ENCODE data around the gene MT1G.
A peak's percentile ranks its signal among the peaks of the same experiment; 100 is the strongest.
"Not testable (repeated sequence)": the region's sequence is repeated elsewhere in the genome, so short reads cannot be mapped to it uniquely, and the experiment has no call there.

Gene MT1G

DNA sequence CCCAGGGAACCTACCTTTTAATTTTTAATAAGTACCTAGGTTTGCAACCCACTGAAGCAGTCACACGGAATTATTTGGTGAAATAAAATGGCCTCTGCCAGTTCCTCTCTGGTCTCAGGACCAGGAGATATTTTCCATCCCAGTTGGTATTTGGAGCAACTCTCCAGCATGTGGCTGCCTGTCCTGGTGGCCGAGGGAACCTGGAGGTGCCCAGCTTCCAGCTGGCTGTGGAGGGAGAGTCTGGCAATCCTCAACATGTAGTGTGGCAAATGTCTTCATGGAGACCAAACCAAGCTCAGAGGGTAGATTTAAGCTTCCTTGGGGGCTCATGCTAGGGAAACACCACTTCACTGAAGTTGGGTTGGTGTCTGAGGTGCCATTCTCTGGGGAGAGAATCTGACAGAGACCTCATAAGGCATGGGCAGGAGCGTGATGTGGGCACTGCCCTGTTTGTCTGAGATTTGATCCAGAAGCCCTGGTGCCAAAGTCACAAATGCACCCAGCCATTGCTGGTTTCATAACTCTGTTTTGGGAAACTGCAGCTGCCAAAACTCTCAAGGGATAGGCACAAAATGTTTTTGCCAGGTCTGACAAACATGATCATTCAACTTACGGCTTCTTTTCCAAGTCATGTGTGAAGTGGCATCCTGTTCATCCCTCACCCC is 17.2 kb upstream of the MT1G start:
- no peak for DNase-seq (ENCODE audit: low read depth)

DNA sequence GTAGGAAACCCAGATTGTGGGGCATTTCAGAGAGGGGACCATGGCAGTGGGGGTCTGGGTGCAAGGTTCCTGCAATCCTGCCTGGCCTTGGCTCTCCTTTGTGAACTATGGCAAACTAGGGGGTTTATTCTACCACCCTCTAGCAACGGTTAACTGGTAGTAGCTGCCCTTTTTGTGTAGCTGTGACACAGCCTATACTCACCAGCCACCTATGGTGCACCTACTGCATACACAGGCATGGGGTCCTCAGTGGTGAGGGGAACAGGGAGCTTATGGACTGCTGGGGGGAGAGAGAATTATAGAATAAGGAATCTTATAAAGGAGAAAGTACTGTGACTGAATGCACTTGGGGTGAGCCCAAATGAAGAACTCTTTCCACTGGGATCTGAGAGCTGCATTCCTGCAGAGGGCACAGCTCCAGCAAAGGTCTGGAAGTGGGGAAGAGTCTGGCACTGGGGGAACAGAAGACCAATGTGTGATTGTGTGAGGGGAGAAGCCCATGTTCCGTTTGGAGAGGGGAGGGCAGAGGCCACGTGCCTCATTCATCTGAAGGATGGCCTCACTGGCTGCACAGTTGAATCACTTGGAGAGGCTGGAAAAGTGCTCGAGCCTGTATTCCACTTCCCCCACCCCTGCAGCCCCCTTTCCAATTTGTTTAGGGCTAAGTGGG is 16.5 kb upstream of the MT1G start:
- DNase-seq (ENCODE audit: low read depth) = no peak

DNA sequence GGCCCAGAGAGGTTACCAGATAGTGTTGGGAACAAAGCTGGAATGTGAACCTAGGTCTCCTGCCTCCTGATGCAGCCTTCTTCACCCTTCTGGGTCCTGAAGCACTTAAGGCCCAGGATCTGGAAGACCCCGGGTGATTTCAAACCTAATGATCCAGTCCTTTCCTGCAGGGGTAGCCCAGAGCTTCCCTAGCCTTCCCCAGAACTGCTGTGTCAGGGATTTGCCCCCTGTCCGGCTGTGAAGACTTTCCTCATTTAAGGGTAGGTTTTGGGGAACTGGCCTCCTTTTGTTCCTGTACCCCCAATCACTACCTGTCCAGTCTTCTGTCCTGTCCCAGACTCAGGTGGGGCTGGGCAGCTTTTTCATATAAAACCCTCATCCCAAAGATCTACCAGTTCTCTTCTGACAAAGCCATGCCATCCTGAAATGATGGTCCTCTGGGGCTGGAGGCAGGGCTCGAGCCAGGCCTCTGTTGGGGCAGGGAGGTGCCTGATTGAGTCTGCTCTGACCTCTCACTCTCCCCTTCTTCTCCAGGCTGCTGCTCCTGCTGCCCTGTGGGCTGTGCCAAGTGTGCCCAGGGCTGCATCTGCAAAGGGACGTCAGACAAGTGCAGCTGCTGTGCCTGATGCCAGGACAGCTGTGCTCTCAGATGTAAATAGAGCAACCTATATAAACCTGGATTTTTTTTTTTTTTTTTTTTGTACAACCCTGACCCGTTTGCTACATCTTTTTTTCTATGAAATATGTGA is 15.7 kb upstream of the MT1G start:
- no peak for DNase-seq (ENCODE audit: low read depth)

DNA sequence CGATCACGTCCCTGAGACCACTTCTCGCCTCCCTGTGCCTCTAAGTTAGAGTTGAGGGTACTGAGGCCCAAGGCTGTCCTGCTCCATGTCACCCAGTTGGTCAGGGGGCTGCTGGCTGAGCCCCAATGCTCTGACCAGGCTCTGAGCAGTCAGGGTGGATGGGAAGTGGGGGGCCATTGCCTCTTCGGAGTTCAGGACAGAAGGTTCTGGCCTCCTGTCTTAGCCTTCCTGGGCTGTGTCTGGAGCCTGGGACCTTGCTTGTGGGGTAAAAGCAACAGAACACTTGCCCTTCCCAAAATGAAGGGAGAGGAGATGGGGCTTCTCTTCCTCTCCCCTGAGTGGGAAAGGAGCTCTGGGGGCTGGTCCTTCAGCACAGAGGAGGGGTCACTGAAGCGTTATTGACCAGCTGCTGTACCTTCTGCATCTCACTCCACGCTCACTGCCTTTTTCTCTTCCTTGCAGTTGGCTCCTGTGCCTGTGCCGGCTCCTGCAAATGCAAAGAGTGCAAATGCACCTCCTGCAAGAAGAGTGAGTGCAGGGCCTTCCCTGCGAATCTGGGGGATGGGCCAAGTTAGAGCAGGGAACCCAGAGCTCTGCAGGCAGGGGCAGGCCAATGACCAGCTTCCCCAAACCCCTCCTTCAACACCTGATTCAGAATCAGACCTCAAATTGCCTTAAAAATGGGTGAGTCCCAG is 15.0 kb upstream of the MT1G start:
- no peak for DNase-seq (ENCODE audit: low read depth)

DNA sequence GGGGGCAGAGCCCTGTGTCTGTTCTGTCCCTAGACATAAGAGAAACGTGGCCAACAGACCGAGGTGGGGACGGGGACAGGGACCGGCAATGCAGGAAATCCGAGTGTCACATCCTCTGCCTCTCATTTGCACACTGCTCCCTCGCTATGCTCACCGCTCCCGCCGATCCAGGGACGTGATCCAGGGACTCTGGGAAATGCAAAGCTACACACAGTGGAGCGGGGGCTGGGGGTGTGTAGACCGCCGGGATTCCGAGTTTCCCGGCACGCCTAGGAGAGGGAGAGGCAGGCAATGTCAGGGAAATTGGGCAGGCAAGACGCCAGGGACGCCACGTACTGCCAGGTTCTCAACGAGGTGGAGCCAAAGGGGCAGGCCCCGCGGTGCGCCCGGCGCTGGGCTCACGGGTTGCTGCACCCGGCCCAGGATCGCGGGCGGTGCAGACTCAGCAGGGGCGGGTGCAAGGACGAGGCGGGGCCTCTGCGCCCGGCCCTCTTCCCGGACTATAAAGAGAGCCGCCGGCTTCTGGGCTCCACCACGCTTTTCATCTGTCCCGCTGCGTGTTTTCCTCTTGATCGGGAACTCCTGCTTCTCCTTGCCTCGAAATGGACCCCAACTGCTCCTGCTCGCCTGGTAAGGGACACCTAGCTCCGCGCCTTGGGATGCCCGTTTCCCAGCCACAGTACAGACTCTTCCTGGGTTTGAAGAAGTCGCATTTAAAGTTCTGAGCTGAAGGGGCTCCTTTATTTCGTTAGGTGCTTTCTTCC is 14.3 kb upstream of the MT1G start, which contains the start of gene MT1X:
Gene MT1X, plus strand, starts transcription at position 532 of the 764 bp plus-strand sequence. Its CDS starts 71 bp downstream, at position 603.
- peak; percentile 81 for DNase-seq (ENCODE audit: low read depth)

DNA sequence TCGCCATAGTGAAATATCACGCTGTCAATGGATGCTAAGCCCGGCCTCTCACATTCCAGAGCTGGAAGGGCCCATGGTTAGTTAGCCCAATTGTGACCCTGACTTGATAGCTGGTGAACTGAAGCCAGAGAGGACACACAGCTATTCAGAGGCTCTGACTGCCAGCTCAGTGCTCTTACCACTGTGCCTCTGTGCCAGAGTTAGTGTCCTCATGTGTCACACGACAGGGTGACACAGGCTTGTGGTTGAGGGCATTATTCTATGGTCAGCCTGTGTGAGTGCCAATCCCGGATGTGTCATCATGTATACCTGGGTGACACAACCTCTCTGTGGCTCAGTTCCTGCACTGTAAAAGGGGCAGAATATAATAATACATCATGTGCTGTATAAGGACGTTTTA is 12.0 kb upstream of the MT1G start:
- no peak for DNase-seq (ENCODE audit: low read depth)

DNA sequence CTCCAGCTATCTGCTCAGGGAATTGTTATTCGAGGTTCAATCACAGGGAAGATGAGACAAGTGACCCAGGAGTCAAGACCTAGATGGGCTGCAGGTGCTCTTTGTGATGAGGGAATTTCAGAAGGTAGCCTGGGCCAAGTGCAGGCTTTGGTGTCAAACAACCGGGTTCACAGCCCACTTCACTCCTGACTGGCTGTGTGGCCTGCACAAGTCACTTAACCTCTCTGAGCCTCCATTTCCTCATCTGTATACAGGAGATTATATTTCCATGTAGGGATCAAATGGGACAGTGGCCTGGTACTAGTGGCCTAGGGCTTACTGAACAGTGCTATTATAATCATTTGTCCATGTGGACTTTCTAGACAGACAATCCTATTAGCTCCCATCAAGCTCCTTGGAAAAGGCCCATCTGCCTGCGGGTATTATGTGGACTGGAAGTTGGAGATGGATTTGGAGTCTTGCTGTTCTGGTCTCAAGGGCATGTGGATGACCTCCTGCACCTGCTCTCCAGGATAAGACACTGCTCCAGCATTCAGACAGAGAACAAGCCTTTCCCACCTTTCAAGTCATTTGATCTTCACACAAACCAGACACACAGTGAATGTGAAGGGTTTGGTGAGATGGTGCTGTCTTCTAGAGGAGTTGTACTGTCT is 11.3 kb upstream of the MT1G start:
- DNase-seq (ENCODE audit: low read depth) = no peak

DNA sequence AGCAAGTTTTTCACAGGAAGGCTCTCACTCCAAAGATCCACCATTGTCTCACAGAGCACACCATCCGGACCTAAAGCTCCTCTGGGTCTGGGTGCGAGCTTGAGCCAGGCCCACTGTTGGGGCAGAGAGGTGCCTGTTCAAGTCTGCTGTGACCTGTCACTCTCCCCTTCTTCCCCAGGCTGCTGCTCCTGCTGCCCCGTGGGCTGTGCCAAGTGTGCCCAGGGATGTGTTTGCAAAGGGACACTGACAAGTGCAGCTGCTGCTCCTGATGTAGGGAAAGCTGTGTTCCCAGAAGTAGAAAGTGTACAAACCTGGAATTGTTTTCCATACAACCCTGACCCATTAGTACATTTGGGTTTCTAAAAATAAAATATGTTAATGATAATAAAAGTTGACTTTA is 9.6 kb upstream of the MT1G start:
- no peak for DNase-seq (ENCODE audit: low read depth)

DNA sequence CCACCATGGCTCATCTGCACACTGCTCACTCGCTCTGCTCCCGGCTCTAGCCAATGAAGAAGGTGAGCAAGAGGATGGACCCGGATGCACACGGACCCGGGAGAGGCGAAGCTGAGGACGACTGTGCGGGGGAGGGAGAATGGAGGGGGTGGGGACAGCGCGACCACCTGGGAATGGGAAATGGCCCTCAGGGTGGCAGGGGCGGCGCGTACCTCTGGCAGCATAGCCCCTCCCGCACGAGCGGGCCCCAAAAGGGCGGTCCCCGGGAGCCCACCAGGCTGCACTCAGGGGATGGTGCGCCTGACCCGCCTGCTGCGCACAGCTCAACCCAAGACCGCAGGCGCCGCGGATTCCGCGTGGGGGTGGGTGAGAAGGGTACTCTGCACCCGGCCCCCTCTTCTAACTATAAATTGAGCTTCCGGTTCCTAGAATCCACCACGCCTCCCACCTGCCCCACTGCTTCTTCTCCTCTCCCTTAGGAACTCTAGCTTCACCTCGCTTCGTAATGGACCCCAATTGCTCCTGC is 7.9 kb upstream of the MT1G start:
- DNase-seq (ENCODE audit: low read depth) = peak; percentile 49

DNA sequence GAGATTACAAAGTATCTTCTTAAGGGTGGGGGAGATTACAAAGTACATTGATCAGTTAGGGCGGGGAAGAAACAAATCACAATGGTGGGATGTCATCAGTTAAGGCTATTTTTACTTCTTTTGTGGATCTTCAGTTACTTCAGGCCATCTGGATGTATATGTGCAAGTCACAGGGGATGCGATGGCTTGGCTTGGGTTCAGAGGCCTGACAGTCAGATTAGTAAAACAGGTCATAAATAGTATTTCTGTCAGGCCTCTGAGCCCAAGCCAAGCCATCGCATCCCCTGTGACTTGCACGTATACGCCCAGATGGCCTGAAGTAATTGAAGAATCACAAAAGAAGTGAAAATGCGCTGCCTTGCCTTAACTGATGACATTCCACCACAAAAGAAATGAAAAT is 6.7 kb upstream of the MT1G start:
- DNase-seq (ENCODE audit: low read depth) = not testable (repeated sequence)

DNA sequence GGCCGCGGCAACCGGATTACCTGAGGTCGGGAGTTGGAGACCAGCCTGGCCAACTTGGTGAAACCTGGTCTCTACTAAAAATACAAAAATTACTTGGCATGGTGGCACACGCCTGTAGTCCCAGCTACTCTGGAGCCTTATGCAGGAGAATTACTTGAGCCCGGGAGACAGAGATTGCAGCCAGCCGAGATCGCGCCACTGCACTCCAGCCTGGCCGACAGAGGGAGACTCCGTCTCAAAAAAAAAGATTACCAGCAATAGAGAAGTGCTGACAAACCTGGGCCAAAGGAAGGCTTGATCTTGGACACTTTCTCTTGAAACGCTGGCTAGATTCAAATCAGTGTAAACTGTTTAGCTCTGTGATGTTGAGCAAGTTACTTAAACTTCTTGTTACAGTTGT is 6.1 kb upstream of the MT1G start:
- no peak for DNase-seq (ENCODE audit: low read depth)

DNA sequence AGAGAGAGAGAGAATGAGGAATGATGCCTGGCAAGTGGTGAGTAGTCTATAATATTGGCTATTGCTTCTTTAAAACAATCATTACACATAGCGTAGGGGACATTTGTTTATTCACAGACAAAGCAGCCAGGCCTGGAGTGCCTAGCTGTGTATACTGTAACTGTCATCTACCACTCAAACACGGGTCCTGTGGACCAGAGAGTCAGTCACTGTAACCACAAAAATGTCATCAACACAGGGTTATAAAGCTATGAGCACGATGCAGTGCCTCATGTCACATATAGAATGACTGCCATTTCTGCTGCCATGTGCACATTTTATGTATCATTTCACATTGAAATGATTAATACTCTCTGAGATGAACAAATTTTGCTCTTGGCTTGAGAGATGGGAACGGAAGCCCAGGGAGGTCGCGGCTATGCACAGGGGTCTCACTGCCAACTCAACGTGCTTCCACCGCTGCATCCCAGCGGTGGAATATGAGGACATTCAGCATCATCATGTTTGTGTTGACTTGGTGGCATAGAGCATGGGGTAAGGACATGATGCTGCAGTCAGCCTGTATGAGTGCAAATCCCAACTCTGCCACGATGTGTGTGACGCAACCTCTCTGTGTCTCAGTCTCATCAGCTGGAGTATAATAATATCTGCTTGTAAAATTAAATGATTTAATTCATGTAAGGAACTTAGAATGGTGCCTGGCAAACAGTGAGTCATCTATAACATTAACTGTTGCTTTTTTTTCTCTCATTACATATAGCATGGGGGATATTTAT is 5.1 kb upstream of the MT1G start:
- no peak for DNase-seq (ENCODE audit: low read depth)

DNA sequence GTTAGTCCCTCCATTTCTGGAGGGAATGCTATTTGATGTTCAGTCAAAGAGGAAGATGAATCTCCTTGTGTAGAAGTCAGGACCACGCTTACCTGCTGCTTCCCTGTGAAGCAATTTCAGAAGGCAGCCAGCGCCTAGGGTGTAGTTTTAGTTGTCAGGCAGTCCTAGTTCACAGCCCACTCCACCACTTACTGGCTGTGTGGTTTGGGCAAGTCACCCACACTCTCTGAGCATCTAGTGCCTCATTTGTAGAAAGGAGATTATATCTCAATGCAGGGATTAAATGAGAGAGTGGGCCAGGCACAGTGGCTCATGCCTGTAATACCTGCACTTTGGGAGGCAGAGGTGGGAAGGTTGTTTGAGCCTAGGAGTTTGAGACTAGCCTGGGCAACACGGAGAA is 4.3 kb upstream of the MT1G start:
- not testable (repeated sequence) for DNase-seq (ENCODE audit: low read depth)

DNA sequence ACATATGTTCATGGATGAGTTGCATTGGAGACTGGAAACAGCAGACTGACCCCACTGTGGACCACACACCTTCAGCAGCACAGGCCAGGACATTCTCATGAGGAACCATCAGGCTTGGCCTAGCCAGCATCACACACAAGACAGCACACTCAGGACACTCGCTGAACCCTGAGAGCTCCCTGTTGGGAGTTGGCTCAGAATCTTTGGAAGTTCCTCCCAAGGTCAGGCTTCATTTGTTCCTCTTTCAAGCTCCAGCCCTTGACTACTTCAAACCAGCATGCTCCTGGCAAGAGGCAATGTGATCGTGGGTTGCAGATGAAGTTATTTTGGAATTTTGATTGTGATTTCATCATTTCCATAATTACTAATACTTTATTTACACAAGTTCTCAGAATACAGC is 3.8 kb upstream of the MT1G start:
- DNase-seq (ENCODE audit: low read depth) = not testable (repeated sequence)

DNA sequence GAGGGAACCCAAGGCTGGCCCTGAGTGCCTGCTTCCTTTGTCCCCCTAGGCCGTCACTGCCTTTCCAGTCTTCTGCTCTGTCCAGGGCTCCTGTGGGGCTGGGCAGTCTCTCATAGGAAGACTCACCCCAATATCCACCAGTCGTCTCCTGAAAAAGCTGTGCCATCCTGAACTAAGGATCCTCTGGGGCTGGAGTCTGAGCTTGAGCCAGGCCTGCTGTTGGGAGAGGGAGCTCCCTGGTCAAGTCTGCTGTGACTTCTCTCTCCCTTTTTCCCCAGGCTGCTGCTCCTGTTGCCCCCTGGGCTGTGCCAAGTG is 2.7 kb upstream of the MT1G start:
- no peak for DNase-seq (ENCODE audit: low read depth)

DNA sequence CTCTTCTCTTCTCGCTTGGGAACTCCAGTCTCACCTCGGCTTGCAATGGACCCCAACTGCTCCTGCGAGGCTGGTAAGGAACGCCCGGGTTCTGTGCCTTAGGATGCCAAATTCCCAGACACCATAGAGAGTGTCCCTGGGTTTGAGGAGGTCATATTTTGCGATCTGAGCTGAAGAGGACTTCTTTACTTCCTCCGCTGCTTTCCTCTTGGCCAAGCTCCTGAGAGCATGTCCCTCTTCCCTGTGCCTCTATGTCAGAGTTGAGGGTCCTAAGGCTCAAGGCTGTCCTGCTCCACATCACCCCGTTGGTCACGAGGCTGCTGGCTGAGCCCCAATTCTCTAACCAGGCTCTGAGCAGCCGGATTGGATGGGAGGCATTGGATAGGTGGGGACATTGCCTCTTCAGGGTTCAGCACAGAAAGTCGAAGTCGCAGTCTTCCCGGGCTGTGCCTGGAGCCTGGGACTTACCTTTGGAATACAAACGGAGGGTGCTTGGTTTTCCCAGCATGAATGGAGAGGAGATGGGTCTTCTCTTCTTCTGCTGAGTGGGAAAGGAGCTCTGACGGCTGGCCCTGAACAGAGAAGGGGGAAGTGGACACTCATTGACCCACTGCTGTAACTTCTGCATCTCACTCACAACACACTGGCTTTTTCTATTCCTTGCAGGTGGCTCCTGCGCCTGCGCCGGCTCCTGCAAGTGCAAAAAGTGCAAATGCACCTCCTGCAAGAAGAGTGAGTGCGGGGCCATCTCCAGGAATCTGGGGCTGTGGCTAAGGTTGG is 2.2 kb upstream of the MT1G start:
- DNase-seq (ENCODE audit: low read depth) = no peak

DNA sequence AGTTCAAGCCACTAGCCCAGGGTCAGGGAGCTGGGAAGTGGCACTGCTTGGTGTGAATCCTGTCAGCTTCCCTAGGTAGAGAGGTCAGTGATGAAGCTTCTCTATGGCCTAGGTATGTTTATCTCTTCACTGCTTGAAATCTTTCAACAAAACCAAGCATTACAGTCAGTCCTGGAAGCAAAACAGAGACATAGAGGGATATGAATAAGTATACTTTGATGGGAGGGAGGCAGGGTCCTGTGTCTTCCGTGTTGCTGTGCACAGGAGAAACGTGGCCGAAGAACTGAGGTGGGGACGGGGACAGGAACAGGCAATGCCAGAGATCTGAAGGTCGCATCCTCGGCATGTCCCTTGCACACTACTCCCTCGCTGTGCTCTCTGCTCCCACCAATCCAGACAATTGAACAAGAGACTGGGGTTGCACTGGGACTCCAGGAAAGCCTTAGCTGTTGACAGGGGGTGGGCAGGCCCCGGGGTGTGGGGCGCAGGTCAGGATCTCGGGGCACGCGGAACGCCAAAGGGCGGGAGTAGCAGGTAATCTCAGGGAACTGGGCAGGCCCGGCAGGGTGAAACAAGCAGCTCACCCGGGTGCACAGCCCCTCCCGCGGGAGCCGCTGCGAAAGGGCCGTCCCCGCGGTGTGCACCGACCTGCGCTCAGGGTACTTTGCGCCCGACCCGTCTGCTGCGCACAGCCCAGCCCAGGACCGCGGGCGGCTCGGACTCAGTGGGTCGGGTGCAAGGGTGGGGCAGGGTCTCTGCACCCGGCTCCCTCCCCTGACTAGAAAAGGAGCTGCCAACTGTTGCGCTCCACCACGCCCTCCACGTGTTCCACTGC is 1.4 kb upstream of the MT1G start, which contains the start of gene MT1H:
Gene MT1H, plus strand, starts transcription at position 810 of the 835 bp plus-strand sequence. CDS start 71 bp downstream, outside the sequence.
- DNase-seq (ENCODE audit: low read depth) = no peak

All from stimulated activated CD4-positive, alpha-beta T cell treated with anti-CD3 and anti-CD28 coated beads, Interleukin-2, amount 100 ng/mL, for 4 hours (primary cell).